ENCODE measurements around the gene APOA4.

Gene APOA4

GRCh38 chr11:116773203-116774097 lies 49.7 kb downstream of the APOA4 start:
- DNase-seq, result no peak

GRCh38 chr11:116772443-116773202 lies 50.5 kb downstream of the APOA4 start, which contains the start of gene BUD13:
TSS of gene BUD13 (minus strand) at chr11:116772987. CDS start at chr11:116772964, 23 bp downstream.
- DNase-seq, result no peak

GRCh38 chr11:116771935-116772334 lies 51.2 kb downstream of the APOA4 start:
- DNase-seq, result no peak
